GM23338 (cell line): ENCODE results near the gene YAP1. TPM values are rescaled to one million over a fixed set of nuclear protein-coding genes. Genes with fewer than 3 reads are reported as not detected.

ENCODE experiments used
- ATAC-seq: fragments of 200-7000 bp; cut with Tn5 transposase; 3 replicates; pipeline ENCODE4 v1.9.1; 2020
- DNase-seq: peaks from one replicate; pipeline ENCODE4 v3.0.0-alpha.2; 2015; ENCODE audit warnings: low spot score
- H2AFZ ChIP-seq: fragments of 200-600 bp; sonication (generic); 2 replicates; pipeline ENCODE4 v1.8.0; 2016; ENCODE audit warnings: antibody characterized with exemption, mild to moderate bottlenecking, moderate library complexity
- H3F3A ChIP-seq: fragments of 200-600 bp; sonication (generic); replicated peaks from 2 replicates; pipeline ENCODE4 v1.8.0; 2017; ENCODE audit warnings: antibody characterized with exemption, mixed run types, low read depth
- H3K27ac ChIP-seq: fragments of 200-600 bp; sonication (generic); 2 replicates; pipeline ENCODE4 v1.6.1; 2016; ENCODE audit warnings: low read depth
- H3K27me3 ChIP-seq: fragments of 200-600 bp; sonication (generic); 2 replicates; pipeline ENCODE4 v1.8.0; 2016; ENCODE audit warnings: mild to moderate bottlenecking, mixed run types, moderate library complexity; ENCODE audit not compliant: insufficient read depth
- H3K36me3 ChIP-seq: fragments of 200-600 bp; sonication (generic); 2 replicates; pipeline ENCODE4 v1.8.0; 2016; ENCODE audit warnings: mild to moderate bottlenecking; ENCODE audit not compliant: insufficient read depth
- H3K4me1 ChIP-seq: fragments of 200-600 bp; sonication (generic); 2 replicates; pipeline ENCODE4 v1.8.0; 2016; ENCODE audit warnings: mild to moderate bottlenecking, moderate library complexity; ENCODE audit not compliant: insufficient read depth
- H3K4me2 ChIP-seq: fragments of 200-600 bp; sonication (generic); 2 replicates; pipeline ENCODE4 v1.7.1; 2017; ENCODE audit warnings: mixed run types
- H3K4me3 ChIP-seq: fragments of 200-600 bp; sonication (generic); 2 replicates; pipeline ENCODE4 v1.6.1; 2016; ENCODE audit warnings: mixed run types
- H3K79me2 ChIP-seq: fragments of 200-600 bp; sonication (generic); replicated peaks from 2 replicates; pipeline ENCODE4 v1.8.0; 2017; ENCODE audit warnings: mild to moderate bottlenecking; ENCODE audit not compliant: insufficient read depth
- H3K9me2 ChIP-seq: fragments of 200-600 bp; sonication (generic); 2 replicates; pipeline ENCODE4 v1.8.0; 2017; ENCODE audit not compliant: insufficient read depth
- H4K20me1 ChIP-seq: fragments of 200-600 bp; sonication (generic); replicated peaks from 2 replicates; pipeline ENCODE4 v1.8.0; 2017; ENCODE audit warnings: mild to moderate bottlenecking; ENCODE audit not compliant: insufficient read depth
- H3K27ac Mint-ChIP-seq: 2 replicates; pipeline ENCODE4 v1.8.0; 2020; ENCODE audit warnings: inconsistent platforms, mild to moderate bottlenecking, moderate library complexity, mixed read lengths
- H3K27me3 Mint-ChIP-seq: 3 replicates; pipeline ENCODE4 v1.8.0; 2022; ENCODE audit warnings: low read depth, mild to moderate bottlenecking, moderate library complexity, mixed read lengths, inconsistent platforms; ENCODE audit not compliant: insufficient read depth, poor library complexity
- H3K36me3 Mint-ChIP-seq: 3 replicates; pipeline ENCODE4 v1.8.0; 2021; ENCODE audit warnings: low read depth, mild to moderate bottlenecking, inconsistent platforms, moderate library complexity, mixed read lengths
- H3K4me1 Mint-ChIP-seq: 3 replicates; pipeline ENCODE4 v1.8.0; 2020; ENCODE audit warnings: mild to moderate bottlenecking, inconsistent platforms, mixed read lengths
- H3K4me3 Mint-ChIP-seq: 3 replicates; pipeline ENCODE4 v1.8.0; 2021; ENCODE audit warnings: moderate library complexity, mild to moderate bottlenecking, inconsistent platforms, mixed read lengths
- H3K9me3 Mint-ChIP-seq: 3 replicates; pipeline ENCODE4 v1.8.0; 2020; ENCODE audit warnings: moderate library complexity, mild to moderate bottlenecking, inconsistent platforms, mixed read lengths
- CREB1 ChIP-seq: fragments of 250-450 bp; sonication (Bioruptor Pico); IDR thresholded peaks from 2 replicates; pipeline ENCODE4 v1.5.0; 2020; ENCODE audit warnings: low read depth, mild to moderate bottlenecking, moderate library complexity
- EZH2 ChIP-seq: fragments of 200-600 bp; sonication (generic); IDR thresholded peaks from one replicate; pipeline ENCODE4 v1.8.0; 2017; ENCODE audit warnings: antibody characterized with exemption, mild to moderate bottlenecking, low read depth; ENCODE audit not compliant: unreplicated experiment
- EZH2phosphoT487 ChIP-seq: fragments of 200-600 bp; sonication (generic); IDR thresholded peaks from one replicate; pipeline ENCODE4 v1.8.1; 2018; ENCODE audit warnings: antibody characterized with exemption; ENCODE audit not compliant: unreplicated experiment
- JUNB ChIP-seq: IDR thresholded peaks from one replicate; pipeline ENCODE4 v1.6.1; 2016; ENCODE audit warnings: antibody characterized with exemption; ENCODE audit not compliant: unreplicated experiment
- NANOG ChIP-seq: IDR thresholded peaks from 2 replicates; pipeline ENCODE4 v1.6.1; 2016; ENCODE audit warnings: antibody characterized with exemption, borderline replicate concordance
- POLR2AphosphoS5 ChIP-seq: IDR thresholded peaks from 2 replicates; pipeline ENCODE4 v1.6.1; 2016; ENCODE audit warnings: antibody characterized with exemption, low read depth
- STAT1 ChIP-seq: IDR thresholded peaks from one replicate; pipeline ENCODE4 v1.6.1; 2016; ENCODE audit warnings: antibody characterized with exemption; ENCODE audit not compliant: unreplicated experiment
- ZNF114 ChIP-seq: fragments of 250-450 bp; sonication (Bioruptor Pico); IDR thresholded peaks from 2 replicates; pipeline ENCODE4 v1.5.0; 2020; ENCODE audit warnings: mild to moderate bottlenecking, moderate library complexity
- ZNF331 ChIP-seq: fragments of 250-450 bp; sonication (Bioruptor Pico); IDR thresholded peaks from 2 replicates; pipeline ENCODE4 v1.5.0; 2020; ENCODE audit warnings: low read depth, mild to moderate bottlenecking, moderate library complexity
- polyA plus RNA-seq: library from polyadenylated mRNA; unstranded; fragments of >200 nt; fragmentation: Nextera tagmentation; extraction: Ambion mirVana; gene quantifications from 2 replicates; pipeline ENCODE4 v1.2.1, GENCODE V29; 2016
- total RNA-seq: library from RNA; depleted of rRNA; stranded (reverse); fragments of >200 nt; shearing (Covaris generic); gene quantifications from 2 replicates; pipeline ENCODE4 v1.2.3, GENCODE V29; 2014
- TF ChIP-seq, protein P1 (sequence below), 2 experiments: fragments of 200-600 bp in 1 of 2; sonication (generic) in 1 of 2; conservative IDR thresholded peaks; 2 replicates each; pipeline versions ENCODE4 v1.5.1 to v1.6.1; 2016 to 2017; ENCODE audit warnings: antibody characterized with exemption in 2 of 2, low read depth in 2 of 2, mild to moderate bottlenecking in 2 of 2, moderate library complexity in 1 of 2
- TF ChIP-seq, protein P2 (sequence below): IDR thresholded peaks from one replicate; pipeline ENCODE4 v1.6.1; 2018; ENCODE audit warnings: antibody characterized with exemption; ENCODE audit not compliant: unreplicated experiment
- TF ChIP-seq, protein P3 (sequence below): IDR thresholded peaks from 2 replicates; pipeline ENCODE4 v1.6.1; 2016; ENCODE audit warnings: antibody characterized with exemption

Gene YAP1
- total and polyA plus RNA-seq, 2 experiments from 2014 or later, result 17.2 to 155 TPM

DNA sequence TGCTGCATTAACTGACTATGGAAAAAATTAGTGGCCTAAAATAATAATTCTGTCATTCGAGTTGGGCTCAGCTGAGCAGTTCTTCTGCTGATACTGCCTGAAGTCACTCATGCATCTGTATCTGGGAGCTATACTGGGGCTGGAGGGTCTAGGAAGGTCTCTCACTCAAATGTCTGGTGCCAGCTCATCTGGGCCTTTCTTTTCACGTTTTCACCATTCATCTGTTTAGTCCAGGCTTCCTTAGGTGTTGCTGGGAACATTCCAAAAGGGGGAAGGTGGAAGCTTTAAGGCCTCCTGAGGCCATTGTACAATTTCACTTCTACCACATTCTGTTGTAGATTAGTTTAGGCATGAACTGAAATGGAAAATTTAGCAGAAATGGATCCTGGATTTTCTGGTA lies 28.0 kb downstream of the YAP1 start:
- Histone ChIP-seq H3K27ac (no peak overlapping the region), H4K20me1 (no peaks in the 10 kb centered on the region), H3F3A (no peaks in the 10 kb centered on the region), H3K27me3 (no peaks in the 10 kb centered on the region), H3K4me1 (peaks cover 16% of the 10 kb centered on the region), H3K9me2 (no peaks in the 10 kb centered on the region), H3K4me3 (no peak overlapping the region), H3K79me2 (peaks cover 100% of the 10 kb centered on the region), H3K36me3 (no peaks in the 10 kb centered on the region), H3K4me2 (no peak overlapping the region), H2AFZ (no peak overlapping the region)
- no peak overlapping the region; the same call in none of the 2 replicates for H3K27ac Mint-ChIP-seq
- H3K36me3 Mint-ChIP-seq, result peaks cover 12% of the 10 kb centered on the region; the same call in 2 of the 3 replicates
- ATAC-seq (no peak; the same call in 2 of the 3 replicates), DNase-seq (no peak)
- TF ChIP-seq ZNF114 (CRISPR knock-in tag) (no peak), ZNF331 (CRISPR knock-in tag) (peak; percentile 79), CREB1 (no peak)
- TF ChIP-seq, protein P1, sequence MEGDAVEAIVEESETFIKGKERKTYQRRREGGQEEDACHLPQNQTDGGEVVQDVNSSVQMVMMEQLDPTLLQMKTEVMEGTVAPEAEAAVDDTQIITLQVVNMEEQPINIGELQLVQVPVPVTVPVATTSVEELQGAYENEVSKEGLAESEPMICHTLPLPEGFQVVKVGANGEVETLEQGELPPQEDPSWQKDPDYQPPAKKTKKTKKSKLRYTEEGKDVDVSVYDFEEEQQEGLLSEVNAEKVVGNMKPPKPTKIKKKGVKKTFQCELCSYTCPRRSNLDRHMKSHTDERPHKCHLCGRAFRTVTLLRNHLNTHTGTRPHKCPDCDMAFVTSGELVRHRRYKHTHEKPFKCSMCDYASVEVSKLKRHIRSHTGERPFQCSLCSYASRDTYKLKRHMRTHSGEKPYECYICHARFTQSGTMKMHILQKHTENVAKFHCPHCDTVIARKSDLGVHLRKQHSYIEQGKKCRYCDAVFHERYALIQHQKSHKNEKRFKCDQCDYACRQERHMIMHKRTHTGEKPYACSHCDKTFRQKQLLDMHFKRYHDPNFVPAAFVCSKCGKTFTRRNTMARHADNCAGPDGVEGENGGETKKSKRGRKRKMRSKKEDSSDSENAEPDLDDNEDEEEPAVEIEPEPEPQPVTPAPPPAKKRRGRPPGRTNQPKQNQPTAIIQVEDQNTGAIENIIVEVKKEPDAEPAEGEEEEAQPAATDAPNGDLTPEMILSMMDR (conservative IDR thresholded peaks at IDR 0.05; ENCODE audit: low read depth in 2 of 2), result no peak
- TF ChIP-seq, protein P2, sequence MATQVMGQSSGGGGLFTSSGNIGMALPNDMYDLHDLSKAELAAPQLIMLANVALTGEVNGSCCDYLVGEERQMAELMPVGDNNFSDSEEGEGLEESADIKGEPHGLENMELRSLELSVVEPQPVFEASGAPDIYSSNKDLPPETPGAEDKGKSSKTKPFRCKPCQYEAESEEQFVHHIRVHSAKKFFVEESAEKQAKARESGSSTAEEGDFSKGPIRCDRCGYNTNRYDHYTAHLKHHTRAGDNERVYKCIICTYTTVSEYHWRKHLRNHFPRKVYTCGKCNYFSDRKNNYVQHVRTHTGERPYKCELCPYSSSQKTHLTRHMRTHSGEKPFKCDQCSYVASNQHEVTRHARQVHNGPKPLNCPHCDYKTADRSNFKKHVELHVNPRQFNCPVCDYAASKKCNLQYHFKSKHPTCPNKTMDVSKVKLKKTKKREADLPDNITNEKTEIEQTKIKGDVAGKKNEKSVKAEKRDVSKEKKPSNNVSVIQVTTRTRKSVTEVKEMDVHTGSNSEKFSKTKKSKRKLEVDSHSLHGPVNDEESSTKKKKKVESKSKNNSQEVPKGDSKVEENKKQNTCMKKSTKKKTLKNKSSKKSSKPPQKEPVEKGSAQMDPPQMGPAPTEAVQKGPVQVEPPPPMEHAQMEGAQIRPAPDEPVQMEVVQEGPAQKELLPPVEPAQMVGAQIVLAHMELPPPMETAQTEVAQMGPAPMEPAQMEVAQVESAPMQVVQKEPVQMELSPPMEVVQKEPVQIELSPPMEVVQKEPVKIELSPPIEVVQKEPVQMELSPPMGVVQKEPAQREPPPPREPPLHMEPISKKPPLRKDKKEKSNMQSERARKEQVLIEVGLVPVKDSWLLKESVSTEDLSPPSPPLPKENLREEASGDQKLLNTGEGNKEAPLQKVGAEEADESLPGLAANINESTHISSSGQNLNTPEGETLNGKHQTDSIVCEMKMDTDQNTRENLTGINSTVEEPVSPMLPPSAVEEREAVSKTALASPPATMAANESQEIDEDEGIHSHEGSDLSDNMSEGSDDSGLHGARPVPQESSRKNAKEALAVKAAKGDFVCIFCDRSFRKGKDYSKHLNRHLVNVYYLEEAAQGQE, result no peak
- no peak overlapping the region for H3K4me3 Mint-ChIP-seq
- peaks cover 28% of the 10 kb centered on the region for H3K4me1 Mint-ChIP-seq
- no peaks in the 10 kb centered on the region for H3K27me3 Mint-ChIP-seq
- H3K9me3 Mint-ChIP-seq, result no peaks in the 10 kb centered on the region

DNA sequence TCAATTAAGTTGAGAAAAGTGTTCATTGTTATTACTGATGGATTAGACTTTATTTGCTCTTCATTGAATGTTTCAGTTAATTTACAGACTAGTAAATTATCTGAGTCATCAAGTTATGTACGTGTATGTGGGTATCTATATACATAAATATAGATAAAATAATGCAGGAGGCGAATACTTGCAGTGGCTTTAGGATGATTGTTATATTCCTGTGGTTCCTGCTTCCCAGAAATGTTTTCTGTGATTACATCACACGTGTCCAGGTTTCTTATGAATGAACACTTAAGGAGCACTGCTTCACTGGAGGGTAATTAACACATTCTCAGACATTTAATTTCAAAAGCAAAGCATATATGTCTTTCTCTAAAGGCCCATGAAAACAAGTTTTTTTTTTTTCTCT lies 28.4 kb downstream of the YAP1 start:
- peaks cover 28% of the 10 kb centered on the region for H3K4me1 Mint-ChIP-seq
- H3K27me3 ChIP-seq, result no peaks in the 10 kb centered on the region
- H2AFZ ChIP-seq, result no peak overlapping the region
- peak overlapping the region; percentile 11; the same call in 1 of the 2 replicates for H3K27ac ChIP-seq
- H3K27me3 Mint-ChIP-seq, result no peaks in the 10 kb centered on the region
- H3K79me2 ChIP-seq, result peaks cover 100% of the 10 kb centered on the region
- no peaks in the 10 kb centered on the region for H3K9me3 Mint-ChIP-seq
- DNase-seq (no peak), ATAC-seq (no peak)
- peaks cover 12% of the 10 kb centered on the region; the same call in 2 of the 3 replicates for H3K36me3 Mint-ChIP-seq
- H3K4me3 Mint-ChIP-seq, result no peak overlapping the region
- H3F3A ChIP-seq, result no peaks in the 10 kb centered on the region
- peak overlapping the region; percentile 7; the same call in 1 of the 2 replicates for H3K27ac Mint-ChIP-seq
- H3K4me2 ChIP-seq, result peak overlapping the region; percentile 36; the same call in 1 of the 2 replicates
- H3K9me2 ChIP-seq, result no peaks in the 10 kb centered on the region
- no peak overlapping the region for H3K4me3 ChIP-seq
- H3K4me1 ChIP-seq, result peaks cover 16% of the 10 kb centered on the region
- H4K20me1 ChIP-seq, result no peaks in the 10 kb centered on the region
- no peaks in the 10 kb centered on the region for H3K36me3 ChIP-seq
- TF ChIP-seq ZNF114 (CRISPR knock-in tag) (no peak), EZH2phosphoT487 (no peak), CREB1 (no peak), EZH2 (no peak), JUNB (no peak), NANOG (no peak), STAT1 (no peak), POLR2AphosphoS5 (no peak)
- TF ChIP-seq, protein P2, result no peak
- TF ChIP-seq, protein P3, sequence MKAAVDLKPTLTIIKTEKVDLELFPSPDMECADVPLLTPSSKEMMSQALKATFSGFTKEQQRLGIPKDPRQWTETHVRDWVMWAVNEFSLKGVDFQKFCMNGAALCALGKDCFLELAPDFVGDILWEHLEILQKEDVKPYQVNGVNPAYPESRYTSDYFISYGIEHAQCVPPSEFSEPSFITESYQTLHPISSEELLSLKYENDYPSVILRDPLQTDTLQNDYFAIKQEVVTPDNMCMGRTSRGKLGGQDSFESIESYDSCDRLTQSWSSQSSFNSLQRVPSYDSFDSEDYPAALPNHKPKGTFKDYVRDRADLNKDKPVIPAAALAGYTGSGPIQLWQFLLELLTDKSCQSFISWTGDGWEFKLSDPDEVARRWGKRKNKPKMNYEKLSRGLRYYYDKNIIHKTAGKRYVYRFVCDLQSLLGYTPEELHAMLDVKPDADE, result no peak
